HG03196 (cell line): ENCODE data around the gene CACNA1A.

Source experiments
- ATAC-seq: cut with Tn5 transposase; IDR thresholded peaks from one replicate; pipeline ENCODE4 v1.9.1; 2021; ENCODE audit not compliant: unreplicated experiment

Gene CACNA1A

DNA sequence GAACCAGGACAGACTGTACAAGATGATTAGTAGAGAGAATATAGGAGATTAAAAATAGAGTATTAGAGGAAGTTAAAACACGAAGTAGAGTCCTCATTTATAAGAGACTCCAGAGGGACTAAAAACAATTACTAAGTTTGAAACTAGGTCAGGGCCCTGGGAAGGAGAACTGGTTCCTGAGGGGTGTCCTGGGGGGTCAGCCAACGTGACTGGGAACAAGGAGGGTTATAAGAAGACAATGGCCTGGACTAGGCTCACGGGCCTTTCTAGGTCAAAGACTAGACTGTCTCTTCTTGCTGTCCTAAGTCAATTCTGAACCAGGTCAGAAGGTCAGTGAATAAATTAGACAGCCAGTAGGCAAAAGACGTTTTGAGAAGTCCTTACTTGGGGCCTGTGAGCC is 190.8 kb downstream of the CACNA1A start:
- ATAC-seq, result no peak

DNA sequence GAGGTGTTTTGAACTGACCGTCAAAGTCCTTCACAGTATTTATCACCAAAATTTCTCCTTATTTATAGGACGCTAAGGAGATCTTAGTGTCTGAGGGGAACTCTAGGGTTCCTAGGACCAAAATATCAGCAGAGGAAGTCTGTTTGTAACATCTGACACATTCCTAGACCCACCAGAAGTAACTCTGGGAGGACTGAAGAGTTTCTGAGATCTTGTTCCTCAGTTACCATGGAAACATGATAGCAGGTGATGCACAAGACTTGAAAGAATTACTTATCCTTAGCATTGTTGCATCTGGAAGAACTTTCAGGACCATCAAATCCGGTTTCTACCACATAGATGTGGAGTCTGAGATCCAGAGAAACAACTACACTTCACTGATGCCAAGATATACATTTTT is 191.5 kb downstream of the CACNA1A start:
- no peak for ATAC-seq

DNA sequence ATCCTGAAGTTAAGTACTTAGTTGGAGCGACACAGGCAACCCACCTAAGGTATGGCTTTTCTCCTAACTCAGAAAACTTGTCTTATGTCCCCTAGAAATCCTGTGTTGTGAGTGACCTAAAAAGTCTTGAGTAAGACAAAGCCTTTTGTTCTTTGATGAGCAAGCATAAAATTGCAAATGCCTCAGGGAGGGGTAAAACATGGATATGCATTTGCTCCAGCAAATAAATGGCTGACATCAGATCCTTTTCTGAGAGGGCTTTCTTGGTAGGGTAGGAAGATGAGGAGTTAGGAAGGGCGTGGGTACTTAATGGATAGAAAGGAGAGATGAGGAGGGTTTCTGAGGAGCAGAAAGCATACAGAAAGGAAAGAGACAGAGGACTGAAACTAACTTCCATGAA is 192.4 kb downstream of the CACNA1A start:
- no peak for ATAC-seq

DNA sequence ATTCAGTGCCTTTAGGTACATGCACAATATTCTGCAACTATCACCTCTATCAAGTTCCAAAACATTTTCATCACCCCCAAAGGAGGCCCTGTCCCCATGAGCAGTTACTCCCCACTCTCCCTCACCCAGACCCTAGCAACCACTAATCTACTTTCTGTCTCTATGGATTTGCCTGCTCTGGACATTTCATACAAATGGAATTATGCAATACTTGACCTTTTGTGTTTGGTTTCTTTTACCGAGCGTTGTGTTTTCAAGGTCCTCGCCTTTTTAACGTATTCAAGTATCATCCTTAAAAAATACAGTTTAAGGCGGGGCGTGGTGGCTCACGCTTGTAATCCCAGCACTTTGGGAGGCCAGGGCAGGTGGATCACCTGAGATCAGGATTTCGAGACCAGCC is 196.4 kb downstream of the CACNA1A start:
- no peak for ATAC-seq

DNA sequence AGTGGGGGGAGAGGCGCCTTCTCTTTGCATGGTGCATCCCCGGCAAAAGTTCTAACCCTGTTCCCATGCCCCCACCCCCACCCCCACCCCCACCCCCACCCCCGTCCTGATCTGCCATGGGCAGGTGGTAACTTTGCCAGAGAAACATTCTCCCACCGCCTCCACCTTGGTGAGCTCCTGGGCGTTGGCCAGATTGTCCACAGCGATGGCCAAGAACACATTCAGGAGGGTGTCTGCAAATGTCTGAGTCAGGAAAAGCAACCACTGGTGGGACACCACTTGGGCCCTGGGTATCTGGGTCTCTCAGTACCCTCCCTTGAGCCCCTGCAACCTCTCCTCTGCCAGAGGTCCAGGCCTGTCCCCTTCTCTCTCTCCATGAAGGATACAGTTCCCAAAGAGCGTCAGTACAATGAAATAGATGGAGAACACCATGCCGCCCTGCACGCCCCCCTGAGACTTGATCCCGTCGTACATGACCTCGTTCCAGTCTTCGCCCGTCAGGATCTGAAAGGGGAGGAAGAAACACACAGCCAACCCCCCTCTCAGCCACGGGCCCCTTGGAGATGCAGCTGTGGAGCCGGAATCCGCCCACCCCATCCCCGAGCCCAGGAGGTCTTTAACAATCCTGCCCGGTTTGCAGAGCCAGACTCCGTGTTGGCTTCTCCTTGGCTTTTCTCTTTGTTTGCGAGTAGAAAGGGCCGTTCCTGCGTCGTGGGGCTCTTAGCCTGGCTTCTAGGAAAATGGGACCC is 202.7 kb downstream of the CACNA1A start:
- ATAC-seq, result no peak

DNA sequence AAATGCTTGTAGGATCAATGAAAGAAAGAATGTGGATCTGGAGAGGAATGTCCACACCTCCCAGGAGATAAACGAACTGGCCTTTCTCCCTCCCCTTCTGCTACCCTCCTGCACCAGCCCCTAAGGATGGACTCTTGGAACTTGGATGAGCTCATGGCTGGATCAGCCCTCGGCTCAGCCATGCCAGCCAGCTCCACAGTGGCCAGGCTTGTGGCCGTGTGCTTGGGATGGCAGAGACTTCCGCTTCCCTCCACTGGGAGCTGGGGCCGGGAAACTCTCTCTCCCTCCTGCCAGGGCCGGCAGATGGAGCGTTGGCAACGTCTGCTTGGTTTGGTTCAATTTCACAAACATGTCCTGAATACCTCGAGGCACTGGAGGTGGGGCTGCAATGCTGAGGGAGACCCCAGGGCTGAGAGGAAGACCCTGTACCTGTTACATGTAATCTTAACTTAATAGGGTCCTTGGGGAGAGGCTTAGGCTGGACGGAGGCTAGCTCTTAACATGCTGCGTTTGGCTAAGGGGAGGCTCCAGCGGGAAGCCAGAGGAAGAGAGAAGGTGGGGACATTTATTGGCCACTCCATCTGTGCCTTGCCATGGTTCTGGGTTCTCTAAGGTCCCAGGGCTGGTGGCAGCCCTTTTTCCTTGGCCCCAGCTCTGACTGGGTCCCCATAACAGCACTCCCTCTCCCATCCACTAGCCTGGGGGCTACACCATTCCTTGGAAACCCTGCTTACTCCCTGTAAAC is 203.6 kb downstream of the CACNA1A start:
- no peak for ATAC-seq

DNA sequence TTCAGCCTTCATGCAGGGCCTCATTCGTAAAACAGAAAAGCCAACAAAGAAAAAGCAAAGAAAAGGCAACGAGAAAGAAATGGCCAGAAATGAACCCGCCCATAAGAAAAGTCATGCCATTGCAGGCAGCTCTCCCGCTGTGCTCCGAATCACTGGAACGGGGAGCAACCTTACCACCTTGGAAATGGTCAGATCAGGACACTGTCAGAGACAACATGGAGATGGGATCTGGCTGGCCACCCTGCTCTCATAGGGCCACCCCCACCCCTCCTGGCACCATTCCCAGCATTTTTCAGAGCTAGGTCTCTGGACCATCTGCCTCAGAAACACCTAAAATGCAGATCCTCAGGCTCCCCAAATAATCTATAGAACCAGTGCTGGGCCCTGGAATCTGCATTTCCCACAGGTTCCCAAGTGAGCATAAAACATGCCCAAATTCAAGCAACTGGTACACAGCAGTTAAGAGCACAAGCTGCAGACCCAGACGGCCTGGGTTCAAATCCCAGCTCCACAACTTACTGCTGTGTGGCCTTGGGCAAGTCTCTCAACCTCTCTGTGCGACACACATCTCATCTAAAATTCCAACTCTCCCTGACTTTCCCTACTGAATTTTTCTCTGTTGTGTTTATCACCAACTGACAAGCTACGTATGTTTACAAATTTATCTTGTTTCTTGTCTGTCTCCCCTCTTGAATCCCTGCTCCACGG is 204.5 kb downstream of the CACNA1A start:
- no peak for ATAC-seq

DNA sequence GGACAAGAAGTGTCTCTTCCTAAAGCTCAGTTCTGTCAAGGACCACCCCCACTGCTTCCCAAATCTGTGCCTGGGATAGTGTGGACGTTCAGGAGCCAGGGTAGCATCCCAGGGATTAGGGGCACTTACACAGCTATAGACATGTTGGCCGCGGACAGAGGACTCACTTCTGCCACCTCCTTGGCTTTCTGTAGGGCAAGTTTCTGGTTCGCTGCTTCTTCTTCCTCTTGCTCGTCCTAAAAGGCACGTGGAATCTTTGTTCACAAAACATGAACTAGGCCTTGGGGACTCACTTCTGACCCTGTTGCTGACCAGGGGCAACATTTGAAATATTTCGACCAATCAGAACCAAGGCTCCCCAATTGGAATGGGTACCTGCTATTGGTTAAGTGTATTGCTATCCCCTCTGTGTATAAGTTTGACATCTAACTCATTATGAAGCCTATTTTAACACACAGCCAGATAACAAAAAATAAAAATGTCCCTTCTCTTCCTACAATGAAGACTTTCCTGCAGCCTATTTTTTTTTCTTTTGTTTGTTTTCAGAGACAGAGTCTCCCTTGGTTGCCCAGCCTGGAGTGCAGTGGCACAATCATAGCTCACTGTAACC is 205.8 kb downstream of the CACNA1A start:
- ATAC-seq, result no peak

DNA sequence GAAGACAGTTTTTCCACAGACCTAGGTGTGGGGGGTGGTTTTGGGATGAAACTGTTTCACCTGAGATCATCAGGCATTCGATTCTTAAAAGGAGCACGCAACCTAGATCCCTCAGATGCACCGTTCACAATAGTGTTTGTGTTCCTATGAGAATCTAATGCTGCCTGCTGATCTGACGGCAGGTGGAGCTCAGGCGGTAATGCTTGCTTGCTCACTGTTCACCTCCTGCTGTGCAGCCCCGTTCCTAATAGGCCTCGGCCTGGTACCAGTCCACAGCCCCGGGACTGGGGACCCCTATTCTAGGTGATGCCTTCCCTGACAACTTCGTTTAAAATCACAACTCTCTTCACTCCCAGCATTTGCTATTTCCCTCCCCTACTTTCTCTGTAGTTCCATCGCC is 206.4 kb downstream of the CACNA1A start:
- no peak for ATAC-seq

DNA sequence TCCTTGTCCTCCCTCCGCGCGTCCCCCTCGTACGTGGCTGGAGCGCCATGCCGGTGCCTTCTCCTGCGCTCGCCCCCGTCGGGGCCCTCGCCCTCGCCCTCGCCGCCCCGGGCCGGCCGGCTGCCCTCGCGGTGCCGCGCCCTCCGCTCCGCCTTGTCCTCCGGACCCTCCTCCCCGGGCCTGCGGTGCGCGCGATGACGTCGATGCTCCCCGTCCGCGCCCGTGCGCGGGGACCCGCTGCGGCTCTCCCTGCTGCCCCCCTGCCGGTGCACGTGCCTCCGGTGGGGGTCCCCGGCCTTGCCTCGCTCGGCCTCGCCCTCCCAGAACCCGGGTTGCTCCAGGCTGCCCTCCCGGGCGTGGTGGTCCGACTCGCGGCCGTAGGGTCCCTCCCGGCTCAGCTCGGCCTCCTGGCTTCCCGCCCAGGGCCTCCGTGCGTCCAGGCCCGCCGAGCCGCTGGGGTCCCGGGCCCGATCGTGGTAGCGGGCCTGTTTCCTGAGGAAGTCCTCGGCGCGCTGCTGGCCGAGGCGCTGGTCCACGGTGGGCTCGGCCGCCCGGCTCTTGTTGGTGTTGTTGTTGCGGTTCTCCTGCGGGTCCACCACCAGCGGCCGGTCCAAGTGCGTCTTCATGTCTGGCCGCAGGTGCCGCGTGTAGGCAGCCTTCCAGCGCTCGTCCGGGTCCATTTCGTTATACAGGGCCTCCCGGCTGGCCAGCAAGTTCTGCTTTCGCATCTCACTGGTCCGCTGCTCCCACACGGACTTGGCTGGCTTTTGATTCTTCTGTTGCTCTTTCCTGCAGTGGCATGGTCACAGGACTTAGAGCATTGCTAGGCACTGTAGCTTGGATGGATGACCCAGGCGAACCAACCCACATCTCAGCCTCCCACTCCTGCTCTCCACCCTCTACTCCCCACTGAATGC is 207.5 kb downstream of the CACNA1A start:
- ATAC-seq, result no peak

DNA sequence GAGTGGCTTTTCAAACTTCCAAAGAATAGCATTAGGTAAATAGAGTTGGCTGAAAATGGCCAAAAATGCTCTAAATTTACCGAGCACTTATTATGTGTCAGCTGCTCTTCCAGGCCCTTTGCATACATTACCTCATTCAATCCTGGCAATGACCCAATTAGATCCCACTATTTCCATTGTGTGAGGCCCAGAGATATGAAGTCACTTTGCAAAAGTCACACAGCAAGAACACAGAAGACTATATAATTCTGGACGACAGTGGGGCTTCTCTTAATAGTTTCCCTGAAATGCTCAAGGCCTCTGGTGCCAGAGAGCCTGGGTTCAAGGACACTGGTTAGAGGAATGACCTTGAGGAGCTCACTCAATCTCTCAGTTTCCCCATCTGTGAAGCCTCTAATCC is 209.3 kb downstream of the CACNA1A start:
- no peak for ATAC-seq

DNA sequence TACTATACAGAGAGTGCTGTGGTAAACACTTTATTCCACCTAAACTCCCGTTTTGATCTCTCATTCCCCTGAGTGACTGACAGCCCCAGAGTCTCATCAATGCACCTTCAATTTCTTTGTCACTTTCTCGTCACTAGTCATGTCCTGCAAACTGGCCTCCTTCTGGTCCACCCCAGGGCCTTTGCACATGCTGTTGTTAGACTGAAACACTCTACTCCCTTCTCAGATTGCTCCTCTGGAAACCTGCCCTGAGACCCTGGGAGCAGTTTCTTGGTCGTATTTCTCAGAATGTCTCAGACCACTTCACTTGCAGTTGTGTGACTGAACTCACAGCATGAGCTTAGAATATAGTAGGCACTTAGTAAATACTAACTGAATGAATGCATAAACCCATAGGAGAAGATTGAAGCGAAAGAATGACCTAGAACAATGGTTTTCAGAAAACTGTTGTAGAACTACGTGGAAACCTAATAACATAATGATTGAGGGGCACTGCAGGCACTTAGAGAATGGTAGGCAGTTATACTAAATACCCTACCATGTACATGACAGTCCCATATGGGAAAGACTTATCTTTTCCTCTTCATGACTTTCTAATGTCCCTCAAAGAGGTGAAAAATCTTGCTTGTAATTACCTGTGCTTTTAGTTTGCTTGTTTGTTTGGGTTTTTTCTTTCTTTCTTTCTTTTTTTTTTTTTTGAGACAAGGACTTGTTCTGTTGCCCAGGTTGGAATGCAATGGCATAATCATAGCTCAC is 211.3 kb downstream of the CACNA1A start:
- ATAC-seq, result no peak

DNA sequence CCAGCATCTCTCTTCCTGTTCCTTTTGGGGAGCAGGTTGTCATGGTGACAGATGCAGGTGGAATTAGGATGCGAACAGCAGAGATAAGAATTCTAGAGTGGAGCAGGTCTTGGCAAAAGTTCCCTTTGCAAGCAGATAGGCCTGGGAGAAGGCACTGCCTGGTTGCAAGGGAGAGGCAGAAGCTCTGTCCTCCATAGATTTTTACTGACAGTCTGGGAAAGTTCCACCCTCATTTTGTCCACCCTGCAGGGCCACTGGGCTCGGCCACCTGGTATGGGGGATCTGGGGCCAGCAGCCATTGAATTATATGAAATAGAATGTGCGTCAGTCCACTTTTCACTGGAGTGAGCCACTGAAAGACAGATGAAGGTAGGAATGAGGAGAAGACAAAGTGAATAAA is 214.4 kb downstream of the CACNA1A start:
- no peak for ATAC-seq

DNA sequence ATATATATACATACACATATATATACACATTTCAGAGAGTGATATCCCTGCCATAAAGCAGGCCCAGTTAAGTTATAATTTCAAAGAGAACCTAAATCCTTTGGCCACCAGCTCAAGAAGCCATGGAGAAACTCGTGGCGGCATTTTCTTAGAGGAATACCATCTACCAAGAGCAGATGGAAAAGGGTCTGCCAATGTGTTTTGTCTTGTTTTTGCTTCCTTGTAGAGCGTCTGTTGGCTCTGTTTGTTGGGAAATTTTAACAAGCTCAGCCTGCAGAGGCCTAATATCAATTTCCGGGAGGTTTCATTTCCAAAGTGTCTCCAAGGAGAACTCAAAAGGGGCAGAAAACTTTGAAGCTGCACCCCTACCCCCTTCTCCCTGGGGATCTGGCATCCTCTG is 215.5 kb downstream of the CACNA1A start:
- no peak for ATAC-seq

DNA sequence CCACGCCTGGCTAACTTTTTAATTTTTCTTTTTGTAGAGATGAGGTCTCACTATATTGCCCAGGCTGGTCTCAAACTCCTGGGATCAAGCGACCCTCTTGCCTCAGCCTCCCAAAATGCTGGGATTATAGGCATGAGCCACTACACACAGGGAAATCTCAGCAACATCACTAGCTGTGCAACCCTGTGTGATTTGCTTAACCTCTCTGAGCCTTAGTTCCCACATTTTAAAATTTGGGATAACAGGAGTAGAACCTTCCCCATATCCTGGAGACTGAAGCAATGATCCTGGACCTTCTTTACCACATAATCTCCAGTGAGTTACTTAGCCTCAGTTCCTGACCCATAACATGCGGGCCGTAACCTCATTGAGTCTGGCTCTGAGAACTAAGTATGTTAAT is 217.0 kb downstream of the CACNA1A start:
- no peak for ATAC-seq

DNA sequence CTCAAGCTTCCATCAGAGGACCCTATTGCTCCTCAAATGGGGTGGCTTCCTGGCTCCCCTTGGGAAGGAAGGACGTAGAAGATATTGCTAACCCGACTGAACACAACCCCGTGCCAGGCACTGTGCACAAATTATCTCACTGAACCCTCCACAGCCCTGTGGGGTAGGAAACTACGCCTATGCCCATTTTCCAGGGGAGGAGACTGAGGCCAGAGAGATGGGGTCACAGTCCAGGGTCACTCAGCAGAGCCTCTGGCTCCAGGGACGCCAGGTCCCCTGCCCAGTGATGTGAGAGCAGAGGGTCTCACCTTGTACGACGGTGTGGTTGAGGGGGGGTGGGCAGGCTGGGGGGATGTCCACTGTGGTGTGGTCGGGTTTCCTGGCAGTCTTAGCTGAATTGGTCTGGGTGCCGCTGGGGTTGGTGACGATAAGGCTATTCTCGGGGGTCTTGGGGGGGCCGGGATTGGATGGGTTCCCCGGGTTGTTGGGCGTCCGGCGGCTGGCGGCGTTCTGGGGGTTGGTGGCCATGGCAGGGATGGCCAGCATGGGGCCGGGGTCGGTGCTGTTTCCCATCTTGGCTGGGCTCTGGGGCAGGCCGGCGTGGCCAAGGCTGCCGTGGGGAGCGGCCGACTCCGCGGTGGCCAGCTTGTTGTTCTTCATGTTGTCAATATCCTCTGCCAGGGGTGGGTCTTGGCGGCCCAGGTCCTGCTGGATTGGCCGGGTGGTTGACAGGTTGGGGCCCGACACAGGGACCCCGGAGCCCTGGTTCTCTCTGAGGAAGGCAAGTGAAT is 219.9 kb downstream of the CACNA1A start:
- ATAC-seq, result no peak

DNA sequence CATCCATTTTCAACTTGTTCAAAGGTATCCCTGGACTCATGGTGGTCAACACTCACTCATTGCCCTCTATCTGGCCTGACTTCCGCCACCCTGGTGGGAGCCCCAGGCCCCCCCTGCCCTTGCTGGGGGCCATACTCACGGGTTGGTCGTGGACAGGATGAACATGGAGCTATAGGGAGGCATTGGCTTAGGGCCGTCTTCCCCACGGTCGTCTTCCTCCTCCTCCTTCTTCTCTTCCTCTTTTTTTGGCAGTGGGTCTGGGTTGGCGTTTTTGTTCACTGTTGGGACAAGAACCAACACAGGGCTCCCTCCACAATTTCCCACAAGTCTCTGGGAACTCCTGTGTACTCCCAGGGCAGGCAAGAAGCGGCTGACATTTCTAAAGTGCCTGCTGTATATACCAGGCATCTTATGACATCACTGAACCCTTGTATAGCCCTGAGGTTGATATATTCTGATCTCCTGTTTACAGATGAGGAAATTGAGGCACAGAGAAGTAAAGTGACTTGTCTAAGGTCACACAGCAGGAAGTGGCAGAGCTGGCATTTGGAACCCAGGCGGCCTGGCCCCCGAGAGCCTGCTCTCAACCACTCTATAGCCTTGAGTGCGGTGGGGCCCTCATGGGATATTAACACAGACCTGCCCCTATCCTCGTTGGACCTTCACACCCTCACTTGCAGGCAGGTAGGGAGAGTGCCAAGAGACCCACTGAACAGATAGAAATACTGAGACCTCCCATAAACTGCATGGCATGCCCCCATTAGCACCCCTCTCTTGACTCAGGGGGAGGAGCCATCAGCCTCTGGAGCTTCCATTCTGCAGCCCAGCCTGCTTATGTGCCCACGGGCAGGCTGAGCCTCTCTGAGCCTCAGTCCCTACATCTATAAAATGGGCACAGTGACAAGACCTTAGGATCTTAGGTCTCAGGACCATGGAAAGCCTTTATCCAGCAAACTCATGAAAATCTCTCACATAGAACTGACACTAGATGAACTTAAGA is 221.1 kb downstream of the CACNA1A start:
- ATAC-seq, result no peak

DNA sequence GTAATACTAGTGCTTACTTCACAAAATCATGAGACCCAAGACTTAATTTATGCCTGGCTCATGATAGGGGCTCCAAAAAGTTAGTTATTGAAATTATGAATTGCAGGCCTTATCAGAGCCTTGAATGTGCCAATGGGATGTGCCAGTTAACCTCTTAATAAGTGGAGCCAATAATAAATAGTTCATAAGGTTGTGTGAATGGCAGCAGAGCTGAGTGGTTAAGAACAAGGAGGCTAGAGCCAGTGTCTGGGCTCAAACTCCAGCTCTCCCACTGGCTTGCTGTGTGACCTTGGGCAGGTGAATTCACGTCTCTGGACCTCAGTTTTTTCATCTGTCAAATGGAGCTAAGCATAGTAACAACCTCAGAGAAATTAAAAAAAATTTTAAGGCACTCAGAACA is 222.4 kb downstream of the CACNA1A start:
- ATAC-seq, result no peak
